A549 (cell line): ENCODE results near the gene MAML3.
A peak's percentile ranks its signal among the peaks of the same experiment; 100 is the strongest.

Source experiments
- CEBPB ChIP-seq, 2 experiments: fragments of >200 bp in 1 of 2; sonication (Bioruptor Twin) in 1 of 2; formaldehyde crosslinking in 1 of 2; IDR thresholded peaks; 2 replicates each; pipeline ENCODE4 v1.6.1; 2012 to 2016
- CTCF ChIP-seq: fragments of >200 bp; sonication (Bioruptor Twin); formaldehyde crosslinking; IDR thresholded peaks from 3 replicates; pipeline ENCODE4 v1.5.1; 2016
- ESRRA ChIP-seq: fragments of 150-350 bp; IDR thresholded peaks from 2 replicates; pipeline ENCODE4 v1.6.1; 2014; ENCODE audit warnings: mild to moderate bottlenecking, low read length, borderline replicate concordance
- JUN ChIP-seq, 2 experiments: fragments of >200 bp; sonication (Bioruptor Twin); formaldehyde crosslinking; IDR thresholded peaks; 2 replicates in 1 of 2; 3 replicates in 1 of 2; pipeline ENCODE4 v1.6.1; 2016 to 2017
- NFE2L2 ChIP-seq: fragments of 150-350 bp; conservative IDR thresholded peaks from 2 replicates; pipeline ENCODE4 v1.6.1; 2014; ENCODE audit warnings: low read length
- NPAS2 ChIP-seq: fragments of 250-450 bp; sonication (Bioruptor Pico); IDR thresholded peaks from 2 replicates; pipeline ENCODE4 v1.8.0; 2022; ENCODE audit warnings: mild to moderate bottlenecking, moderate library complexity, borderline replicate concordance
- POLR2A ChIP-seq: IDR thresholded peaks from 2 replicates; pipeline ENCODE4 v1.6.1; 2012; ENCODE audit warnings: mild to moderate bottlenecking, low read length
- REST ChIP-seq: fragments of 200-600 bp; sonication (generic); IDR thresholded peaks from 2 replicates; pipeline ENCODE4 v1.6.1; 2016; ENCODE audit warnings: antibody characterized with exemption, mild to moderate bottlenecking, moderate library complexity
- SMC3 ChIP-seq: fragments of >200 bp; sonication (Bioruptor Twin); formaldehyde crosslinking; IDR thresholded peaks from 3 replicates; pipeline ENCODE4 v1.6.1; 2018; ENCODE audit warnings: inconsistent platforms

- TF ChIP-seq NPAS2 (CRISPR knock-in tag) (no peak), CTCF (no peak), REST (no peak), CEBPB (IDR thresholded peaks at IDR 0.05) (peak in 1 of 2 experiments; percentile 49; a peak in 1 of 4 replicates), NFE2L2 (no peak), SMC3 (no peak), ESRRA (no peak), JUN (IDR thresholded peaks at IDR 0.05) (no peak), POLR2A (no peak)
These were observed 64.8 kb downstream of the MAML3 start for GRCh38 chr4:140089216-140089615.
